A673 (cell line): ENCODE results near the gene ANKMY1. TPM values are rescaled to one million over a fixed set of nuclear protein-coding genes. Genes with fewer than 3 reads are reported as not detected.

Experiments
- BruUV-seq: library from RNA; stranded (reverse); fragments of 400-500 nt; replicated peaks from 2 replicates; lab custom pipeline; 2021; lab: Mats Ljungman, UMichigan
- CTCF ChIA-PET: fragments of 300-600 bp; sonication (Branson Sonifier 250); formaldehyde crosslinking; loops from one replicate; lab custom pipeline; 2022; ENCODE audit warnings: antibody characterized with exemption; lab: Charles Lee
- POLR2A ChIA-PET: fragments of 300-600 bp; sonication (Branson Sonifier 250); formaldehyde crosslinking; loops from one replicate; lab custom pipeline; 2022; ENCODE audit warnings: antibody characterized with exemption; ENCODE audit not compliant: low non-redundant PET; lab: Charles Lee
- DNase-seq: peaks from one replicate; pipeline ENCODE4 v3.0.0-alpha.2; 2015; ENCODE audit warnings: low spot score
- H3K27ac ChIP-seq: fragments of 200-600 bp; sonication (generic); 2 replicates; pipeline ENCODE4 v1.5.1; 2016; ENCODE audit warnings: mixed run types, low read depth, mild to moderate bottlenecking, mixed read lengths, antibody characterized with exemption, low read length; ENCODE audit not compliant: poor library complexity, severe bottlenecking
- H3K27me3 ChIP-seq: fragments of 200-600 bp; sonication (generic); replicated peaks from 2 replicates; pipeline ENCODE4 v1.6.1; 2017; ENCODE audit warnings: mixed run types, low read depth, mild to moderate bottlenecking, mixed read lengths, antibody characterized with exemption, low read length; ENCODE audit not compliant: insufficient read depth, poor library complexity
- H3K36me3 ChIP-seq: fragments of 200-600 bp; sonication (generic); 2 replicates; pipeline ENCODE4 v1.6.1; 2016; ENCODE audit warnings: mixed run types, mild to moderate bottlenecking, mixed read lengths, antibody characterized with exemption, low read length; ENCODE audit not compliant: insufficient read depth, poor library complexity, severe bottlenecking
- H3K4me1 ChIP-seq: fragments of 200-600 bp; sonication (generic); 2 replicates; pipeline ENCODE4 v1.6.1; 2017; ENCODE audit warnings: mixed run types, mild to moderate bottlenecking, mixed read lengths, antibody characterized with exemption, low read length; ENCODE audit not compliant: insufficient read depth, poor library complexity, severe bottlenecking
- H3K4me3 ChIP-seq: fragments of 200-600 bp; sonication (generic); 2 replicates; pipeline ENCODE4 v1.5.1; 2016; ENCODE audit warnings: low read depth, mixed run types, mild to moderate bottlenecking, mixed read lengths, low read length; ENCODE audit not compliant: poor library complexity, severe bottlenecking
- H3K9me3 ChIP-seq: fragments of 200-600 bp; sonication (generic); 2 replicates; pipeline ENCODE4 v1.6.1; 2016; ENCODE audit warnings: mixed run types, low read depth, mild to moderate bottlenecking, mixed read lengths, antibody characterized with exemption, low read length; ENCODE audit not compliant: poor library complexity, severe bottlenecking
- CTCF ChIP-seq: fragments of 300-800, 200-600 bp; sonication (generic); conservative IDR thresholded peaks from 2 replicates; pipeline ENCODE4 v1.5.1; 2017; ENCODE audit warnings: low read depth, mild to moderate bottlenecking, antibody characterized with exemption, low read length, moderate library complexity, mixed read lengths
- EZH2 ChIP-seq: fragments of 200-600 bp; sonication (generic); IDR thresholded peaks from 2 replicates; pipeline ENCODE4 v1.6.1; 2017; ENCODE audit warnings: borderline replicate concordance, low read depth, mild to moderate bottlenecking, mixed read lengths, antibody characterized with exemption, low read length; ENCODE audit not compliant: poor library complexity, severe bottlenecking
- intact Hi-C: fragments of 100-400 bp; cut with micrococcal nuclease; formaldehyde crosslinking; loops from one replicate; pipeline ENCODE4 v1.10.0; 2022; ENCODE audit not compliant: unreplicated experiment
- total RNA-seq: library from RNA; stranded (reverse); gene quantifications from 2 replicates; pipeline ENCODE4 v1.2.3, GENCODE V29; 2021

The ANKMY1 gene
- total RNA-seq, 1 experiment from 2014 or later: 21.8 TPM

GRCh38 chr2:240468303-240469238 lies 89.2 kb downstream of the ANKMY1 start:
- Histone ChIP-seq H3K9me3 (peaks cover 5% of the 10 kb centered on the region), H3K4me1 (no peaks in the 10 kb centered on the region), H3K36me3 (no peaks in the 10 kb centered on the region), H3K27me3 (no peaks in the 10 kb centered on the region), H3K4me3 (no peak overlapping the region), H3K27ac (no peak overlapping the region)
- ChIA-PET POLR2A (no interaction called here), CTCF (no interaction called here)
- TF ChIP-seq CTCF (no peak), EZH2 (no peak)
- intact Hi-C loops: no loop called here
- no TSS peak for BruUV-seq
- DNase-seq: no peak

- Histone ChIP-seq H3K4me3 (no peak overlapping the region), H3K4me1 (no peaks in the 10 kb centered on the region), H3K36me3 (no peaks in the 10 kb centered on the region), H3K27ac (no peak overlapping the region), H3K9me3 (no peaks in the 10 kb centered on the region), H3K27me3 (no peaks in the 10 kb centered on the region)
- intact Hi-C loops: no loop called here
- ChIA-PET CTCF (interaction anchor here (0.6 kb wide), 1 partner anchor 235 kb away, joined by 3 read pairs; no protein-coding TSS in a partner anchor), POLR2A (no interaction called here)
- DNase-seq: no peak
- TF ChIP-seq CTCF (no peak), EZH2 (no peak)
- no TSS peak for BruUV-seq
Measured at GRCh38 chr2:240467659-240468302, 90.0 kb downstream of the ANKMY1 start.

GRCh38 chr2:240467149-240467642 lies 90.6 kb downstream of the ANKMY1 start:
- BruUV-seq: no TSS peak
- Histone ChIP-seq H3K36me3 (no peaks in the 10 kb centered on the region), H3K27me3 (no peaks in the 10 kb centered on the region), H3K27ac (no peak overlapping the region), H3K4me1 (no peaks in the 10 kb centered on the region), H3K9me3 (no peaks in the 10 kb centered on the region), H3K4me3 (no peak overlapping the region)
- no peak for DNase-seq
- ChIA-PET CTCF (no interaction called here), POLR2A (no interaction called here)
- no peak for TF ChIP-seq EZH2
- TF ChIP-seq CTCF: no peak
- intact Hi-C loops: no loop called here
